Activated T-cell treated with anti-CD3 and anti-CD28 coated beads, Interleukin-2, amount 50 U/mL, for 1 hour (primary cell): ENCODE measurements around the gene PAGE2.
"Not testable (repeated sequence)": the region's sequence is repeated elsewhere in the genome, so short reads cannot be mapped to it uniquely, and the experiment has no call there.

Experiments
- DNase-seq: peaks from one replicate; pipeline ENCODE4 v3.0.0-alpha.2; 2020

PAGE2 gene

GRCh38 chrX:55088795-55089489, at the start of gene PAGE2:
TSS of gene PAGE2 (plus strand) at chrX:55089018. CDS start at chrX:55090021, 1,003 bp downstream.
- no peak for DNase-seq

DNA sequence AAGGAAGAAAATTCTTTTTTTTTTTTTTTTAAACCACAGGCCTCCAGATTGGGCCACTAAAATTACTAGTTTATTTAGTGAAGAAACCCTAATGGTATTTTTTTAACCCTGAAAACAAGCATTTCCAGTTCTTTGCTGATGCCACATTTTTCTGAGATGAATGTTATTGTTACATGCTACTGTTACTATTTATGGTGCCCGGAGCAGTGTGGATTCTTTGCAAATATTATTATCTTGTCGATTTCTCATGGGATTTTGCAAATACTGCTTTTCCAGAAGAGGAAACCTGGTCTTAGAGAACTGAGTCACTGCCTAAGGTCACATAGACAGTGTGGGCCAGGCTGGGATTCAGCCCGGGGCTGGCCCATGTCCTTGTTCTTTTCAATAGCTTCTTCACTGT, 49.3 kb upstream of the PAGE2 start:
- no peak for DNase-seq

GRCh38 chrX:55041514-55041913, 47.3 kb upstream of the PAGE2 start:
- no peak for DNase-seq

- not testable (repeated sequence) for DNase-seq
These were observed 38.2 kb upstream of the PAGE2 start for GRCh38 chrX:55050599-55050998.

GRCh38 chrX:55056820-55057674, 31.8 kb upstream of the PAGE2 start:
- DNase-seq: no peak

DNA sequence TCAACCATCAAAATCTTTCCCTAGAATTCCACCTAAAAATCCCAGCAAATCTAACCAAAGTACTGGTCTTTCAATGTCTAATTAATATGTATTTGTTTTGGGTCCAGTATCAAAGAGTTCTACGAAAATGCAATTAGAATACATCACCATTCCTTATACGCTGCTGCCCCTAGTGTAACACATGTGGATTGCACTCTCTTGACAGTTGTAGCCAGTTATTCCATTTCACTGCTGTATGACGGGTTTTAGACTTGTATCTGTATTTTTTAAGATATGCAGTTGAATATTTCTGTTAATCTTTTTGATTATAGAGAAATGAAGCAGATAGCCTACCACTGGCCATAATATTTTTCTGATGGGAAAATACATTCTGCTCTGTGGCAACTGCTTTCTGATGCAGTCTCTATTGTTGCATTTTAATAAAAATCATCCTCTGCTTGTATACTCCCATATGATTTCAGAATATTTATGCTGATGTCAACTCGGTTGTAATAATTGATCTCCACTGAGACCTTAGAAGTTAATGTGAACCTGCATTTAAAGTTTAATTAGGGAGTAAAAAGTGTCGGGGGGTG, 31.1 kb upstream of the PAGE2 start:
- no peak for DNase-seq

- DNase-seq: not testable (repeated sequence)
These were observed 21.6 kb upstream of the PAGE2 start for GRCh38 chrX:55067180-55067579.

DNA sequence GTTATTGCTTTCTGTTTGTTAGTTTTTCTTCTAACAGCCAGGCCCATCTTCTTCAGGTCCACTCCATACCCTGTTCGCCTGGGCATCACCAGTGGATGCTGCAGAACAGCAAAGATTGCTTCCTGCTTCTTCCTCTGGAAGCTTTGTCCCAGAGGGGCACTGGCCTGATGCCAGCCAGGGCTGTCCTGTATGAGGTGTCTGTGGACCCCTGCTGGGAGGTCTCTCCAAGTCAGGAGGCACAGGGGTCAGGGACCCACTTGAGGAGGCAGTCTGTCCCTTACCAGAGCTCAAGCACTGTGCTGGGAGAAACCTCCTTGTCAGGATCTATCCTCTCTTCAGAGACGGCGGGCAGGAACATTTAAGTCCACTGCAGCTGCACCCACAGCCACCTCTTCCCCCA, 16.5 kb upstream of the PAGE2 start:
- no peak for DNase-seq

DNA sequence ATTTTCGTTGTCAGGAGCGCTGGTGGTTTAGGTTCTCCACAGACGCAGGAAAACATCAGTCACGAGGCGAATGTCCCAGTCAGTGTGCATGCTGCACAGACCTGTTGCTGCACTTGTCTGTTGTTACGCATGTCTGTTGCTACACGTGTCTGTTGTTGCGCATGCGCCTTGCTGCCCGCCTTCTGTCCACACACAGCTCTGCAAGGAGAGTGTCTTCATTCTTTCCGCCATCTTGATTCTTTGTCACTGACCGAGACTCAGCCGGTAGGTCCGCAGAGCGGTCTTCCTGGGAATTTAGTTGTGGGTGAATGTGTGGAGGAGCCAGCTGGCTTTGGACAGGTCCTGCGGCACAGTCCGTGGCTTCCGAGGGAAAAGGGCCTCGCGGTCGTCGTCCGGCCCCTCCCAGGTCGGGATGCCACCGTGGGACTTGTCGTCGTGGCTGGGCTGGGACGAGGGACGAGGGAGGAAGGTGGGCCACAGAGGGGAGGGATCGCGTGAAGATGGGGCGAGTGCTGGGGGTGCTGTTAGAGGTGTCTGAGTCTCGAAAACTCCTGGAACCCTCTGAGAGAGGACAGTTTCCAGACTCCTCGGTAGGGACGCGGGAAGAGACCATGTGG, 13.9 kb upstream of the PAGE2 start, which contains the start of gene PAGE2B:
Gene PAGE2B, plus strand, starts transcription at position 180 of the 617 bp plus-strand sequence. CDS start 1,012 bp downstream, outside the sequence.
- no peak for DNase-seq

DNA sequence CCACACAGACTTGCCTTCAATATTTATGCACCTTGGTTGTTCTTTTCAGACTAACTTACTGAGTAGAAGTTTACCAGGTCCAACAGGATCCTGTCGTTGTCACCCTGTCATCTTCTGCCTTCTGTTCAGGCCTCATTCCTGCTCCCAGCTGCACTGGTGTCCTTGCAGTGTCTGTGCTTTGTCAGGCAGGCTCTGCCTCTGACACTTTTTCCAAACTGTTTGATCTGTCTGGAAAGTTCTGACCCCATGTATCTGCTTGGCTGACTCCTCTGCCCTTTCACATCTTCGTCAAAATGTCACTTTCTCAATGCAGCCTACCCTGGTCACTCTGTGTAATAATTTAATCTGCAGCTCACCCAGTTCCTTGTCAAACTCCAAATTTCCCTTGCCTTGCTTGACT, 9.9 kb downstream of the PAGE2 start:
- no peak for DNase-seq

DNA sequence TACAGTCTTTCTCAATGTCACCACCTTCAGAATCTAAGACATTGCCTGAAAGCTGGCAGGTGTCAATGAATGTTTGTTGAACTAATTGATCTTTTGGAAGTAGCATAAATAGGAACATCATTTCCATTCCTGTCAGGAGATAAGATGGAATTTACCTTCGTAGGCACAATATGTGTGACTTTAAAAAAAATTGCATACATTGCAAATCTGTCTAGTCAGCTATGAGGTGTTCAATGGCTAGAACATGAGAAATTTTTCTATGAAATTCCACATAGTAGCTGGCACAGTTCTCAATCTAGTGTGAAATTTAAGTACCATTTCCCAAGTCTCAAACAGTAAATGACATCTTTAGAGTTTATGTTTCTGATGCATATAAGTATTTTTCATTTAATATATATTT, 10.3 kb downstream of the PAGE2 start:
- DNase-seq: no peak

- no peak for DNase-seq
These were observed 13.9 kb downstream of the PAGE2 start for GRCh38 chrX:55102754-55103153.

GRCh38 chrX:55107262-55107661, 18.4 kb downstream of the PAGE2 start:
- no peak for DNase-seq

GRCh38 chrX:55107911-55108310, 19.1 kb downstream of the PAGE2 start:
- DNase-seq: no peak

DNA sequence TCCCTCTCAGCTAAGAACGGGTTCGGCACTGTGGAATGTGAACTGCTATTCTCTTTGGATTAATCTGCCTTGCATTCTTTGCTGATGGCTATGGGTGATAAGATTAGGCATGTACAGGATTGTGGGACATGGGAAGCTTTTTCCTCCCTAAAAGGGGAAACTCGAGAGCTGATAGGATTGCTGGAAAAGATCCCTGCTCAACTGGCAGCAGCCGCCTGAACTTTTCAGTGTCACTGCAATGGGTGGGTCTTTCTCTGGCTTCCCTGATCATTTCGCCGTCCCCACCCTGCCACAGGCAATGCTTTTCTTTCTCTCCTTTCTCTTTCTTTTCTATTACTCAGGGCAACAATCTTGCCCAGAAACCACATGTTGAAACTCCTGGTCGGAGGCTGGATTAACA, 20.5 kb downstream of the PAGE2 start:
- no peak for DNase-seq

DNA sequence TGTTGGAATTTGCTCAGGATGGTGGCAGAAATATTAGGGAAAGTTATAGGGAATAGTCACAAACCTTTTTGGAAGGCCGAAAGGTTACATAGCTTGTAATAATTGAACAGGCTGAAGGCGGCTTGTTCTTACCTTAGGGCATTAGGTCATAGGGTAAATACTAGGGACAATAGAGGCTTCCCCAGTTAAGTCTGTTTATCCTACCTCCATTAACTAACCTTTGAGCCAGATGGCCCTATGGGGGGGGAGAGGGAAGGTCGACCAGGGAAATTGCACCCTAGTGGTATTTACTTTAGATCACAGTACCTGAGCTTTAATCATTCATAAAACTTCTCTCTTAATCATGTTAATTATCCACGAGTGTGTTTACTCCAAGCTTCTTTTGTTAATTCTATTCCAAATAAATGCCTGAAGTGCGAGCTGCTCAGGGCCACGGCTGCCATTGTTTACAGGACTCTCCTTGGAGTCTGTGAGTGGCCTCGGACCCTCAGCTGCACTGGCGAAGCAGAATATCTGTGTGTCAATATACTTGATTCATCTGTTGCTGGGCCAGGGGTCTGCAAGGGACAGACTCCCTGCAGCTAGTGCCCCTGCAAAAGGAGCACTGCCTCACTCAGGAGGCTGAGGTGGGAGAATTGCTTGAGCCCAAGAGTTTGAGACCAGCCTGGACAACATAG, 22.9 kb downstream of the PAGE2 start:
- DNase-seq: no peak

DNA sequence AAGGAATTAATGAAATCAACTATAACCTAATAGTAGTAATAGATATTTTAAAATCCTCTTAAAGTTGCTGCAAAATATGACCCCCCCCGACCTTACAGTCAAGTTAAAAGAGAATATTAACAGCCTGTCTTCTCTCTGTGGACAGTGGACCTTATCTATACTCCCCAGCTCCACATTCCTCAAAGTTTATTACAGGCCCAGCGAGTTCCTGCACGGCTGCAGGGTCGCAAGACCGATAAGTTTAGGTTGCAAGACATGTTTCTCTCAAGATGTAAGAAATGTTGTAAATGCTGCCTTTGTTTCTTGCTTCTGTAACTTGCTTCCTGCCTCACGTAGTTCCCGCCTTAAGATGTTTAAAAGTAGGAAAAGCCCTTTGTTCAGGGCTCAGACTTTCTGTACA, 27.8 kb downstream of the PAGE2 start:
- not testable (repeated sequence) for DNase-seq

GRCh38 chrX:55118574-55118973, 29.8 kb downstream of the PAGE2 start:
- no peak for DNase-seq

GRCh38 chrX:55119271-55119670, 30.5 kb downstream of the PAGE2 start:
- DNase-seq: no peak

DNA sequence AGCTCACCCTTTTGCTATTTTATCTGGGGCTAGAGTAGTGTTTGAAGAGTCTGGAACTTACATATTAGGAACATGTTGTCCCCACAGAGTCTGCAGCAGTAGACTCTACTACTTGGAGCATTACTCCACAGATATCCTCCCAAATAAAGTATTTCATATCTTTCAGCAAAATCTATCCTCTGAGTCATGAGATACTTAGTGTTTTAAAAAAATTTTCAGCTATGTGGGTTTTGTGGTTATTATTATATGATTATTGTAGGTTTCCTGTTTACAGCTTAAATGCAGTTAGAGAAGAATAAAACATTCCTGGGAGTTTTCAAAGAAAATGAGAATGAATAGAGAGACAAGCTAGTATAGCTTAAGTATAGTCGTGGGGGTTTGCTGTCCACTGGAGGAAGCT, 30.9 kb downstream of the PAGE2 start:
- DNase-seq: no peak

DNA sequence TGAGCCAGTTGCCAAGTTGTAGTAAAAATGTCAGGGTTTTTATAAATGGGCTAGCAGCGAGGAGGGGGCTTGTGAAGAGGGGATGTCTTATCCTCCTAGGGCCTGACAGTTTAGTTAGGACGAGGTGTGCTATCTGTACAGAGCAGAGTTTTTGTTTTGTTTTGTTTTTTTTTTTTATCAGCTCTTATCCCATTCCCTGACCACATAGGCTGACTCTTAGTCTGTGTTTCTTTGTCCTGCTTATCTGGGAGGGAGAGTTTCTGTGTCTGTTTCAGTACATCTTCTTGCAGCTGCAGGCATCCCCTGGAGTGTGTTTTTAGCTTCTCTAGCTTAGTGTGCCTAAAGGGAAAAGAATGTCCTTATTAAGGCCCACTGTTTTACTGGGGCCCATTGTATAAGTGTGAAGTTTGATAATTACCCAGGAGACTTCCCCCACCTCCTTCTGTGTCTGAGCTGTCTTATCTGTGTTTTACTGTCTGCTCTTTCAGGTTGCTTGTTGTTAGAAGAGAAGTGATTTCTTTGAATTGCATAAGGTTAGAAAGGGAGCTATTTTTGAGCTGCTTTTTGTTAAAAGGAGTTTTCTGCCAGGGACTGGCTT, 32.0 kb downstream of the PAGE2 start:
- no peak for DNase-seq

DNA sequence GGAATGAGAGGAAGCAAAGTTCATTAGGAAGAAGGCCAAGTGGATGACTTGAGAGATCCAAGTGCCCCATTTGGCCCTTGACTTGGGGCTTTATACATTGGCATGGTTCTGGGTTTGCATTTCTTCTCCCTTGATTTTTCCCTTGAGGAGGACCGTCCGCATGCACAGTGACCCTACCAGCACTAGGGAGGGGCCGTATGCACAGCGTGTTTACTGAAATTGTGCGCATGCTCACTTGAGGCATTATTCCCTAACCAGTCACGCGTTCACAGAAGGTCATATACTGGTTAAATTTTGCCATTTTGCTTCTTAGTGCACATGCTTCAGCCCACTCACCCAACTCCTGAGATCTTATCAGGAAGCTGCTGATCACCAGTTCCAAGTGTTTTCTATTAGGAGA, 35.1 kb downstream of the PAGE2 start:
- DNase-seq: no peak
